Liver (tissue), 3 donors: ENCODE measurements around the gene MIPEP.

Experiments
- ATF3 ChIP-seq: IDR thresholded peaks from 2 replicates; pipeline ENCODE4 v1.6.1; 2016; ENCODE audit warnings: antibody characterized with exemption
- CTCF ChIP-seq: fragments of 150-350 bp; IDR thresholded peaks from 2 replicates; pipeline ENCODE4 v1.5.1; 2017; ENCODE audit warnings: improper control_type of control experiment, low read depth, low read length; ENCODE audit not compliant: missing input control
- FOXA1 ChIP-seq: IDR thresholded peaks from 2 replicates; pipeline ENCODE4 v1.6.1; 2016; ENCODE audit warnings: antibody characterized with exemption
- GABPA ChIP-seq, 2 donors: IDR thresholded peaks in 1 of 2; conservative IDR thresholded peaks in 1 of 2; 2 replicates each; pipeline ENCODE4 v1.6.1; 2016; ENCODE audit warnings: antibody characterized with exemption in 2 of 2, mild to moderate bottlenecking in 1 of 2, moderate library complexity in 1 of 2
- MAX ChIP-seq: IDR thresholded peaks from 2 replicates; pipeline ENCODE4 v1.6.1; 2016; ENCODE audit warnings: antibody characterized with exemption
- NR2F2 ChIP-seq: IDR thresholded peaks from 2 replicates; pipeline ENCODE4 v1.6.1; 2016; ENCODE audit warnings: antibody characterized with exemption
- RXRA ChIP-seq, 2 donors: IDR thresholded peaks; 2 replicates each; pipeline ENCODE4 v1.6.1; 2017 to 2018; ENCODE audit warnings: antibody characterized with exemption in 2 of 2, mild to moderate bottlenecking in 1 of 2
- SP1 ChIP-seq: IDR thresholded peaks from 2 replicates; pipeline ENCODE4 v1.6.1; 2018; ENCODE audit warnings: antibody characterized with exemption, mild to moderate bottlenecking
- TF ChIP-seq, protein P1 (sequence below): IDR thresholded peaks from 2 replicates; pipeline ENCODE4 v1.6.1; 2016; ENCODE audit warnings: antibody characterized with exemption, mild to moderate bottlenecking
- donor health status: healthy.
- donor health status: healthy.

DNA sequence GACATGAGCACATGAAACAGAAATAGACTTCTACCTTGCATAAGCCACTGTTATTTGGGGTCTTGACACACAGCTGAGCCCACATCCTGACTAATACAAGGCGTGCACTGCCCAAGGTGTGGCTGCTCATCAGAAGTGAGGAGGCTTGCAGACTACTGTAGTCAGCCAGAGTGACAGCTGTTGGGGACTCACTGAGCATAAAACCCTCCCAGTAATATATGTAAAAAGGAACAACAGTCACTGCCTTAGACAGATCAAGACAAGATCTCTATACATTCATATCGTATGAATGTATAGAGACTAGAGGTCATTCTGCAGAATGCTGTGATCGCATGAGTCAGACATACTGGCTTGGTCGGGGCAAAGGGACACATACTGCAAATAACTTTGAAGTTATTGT, 12.2 kb upstream of the MIPEP start:
- no peak for TF ChIP-seq CTCF
- no peak for TF ChIP-seq FOXA1
- TF ChIP-seq SP1 = no peak
- no peak for TF ChIP-seq NR2F2
- TF ChIP-seq, protein P1, sequence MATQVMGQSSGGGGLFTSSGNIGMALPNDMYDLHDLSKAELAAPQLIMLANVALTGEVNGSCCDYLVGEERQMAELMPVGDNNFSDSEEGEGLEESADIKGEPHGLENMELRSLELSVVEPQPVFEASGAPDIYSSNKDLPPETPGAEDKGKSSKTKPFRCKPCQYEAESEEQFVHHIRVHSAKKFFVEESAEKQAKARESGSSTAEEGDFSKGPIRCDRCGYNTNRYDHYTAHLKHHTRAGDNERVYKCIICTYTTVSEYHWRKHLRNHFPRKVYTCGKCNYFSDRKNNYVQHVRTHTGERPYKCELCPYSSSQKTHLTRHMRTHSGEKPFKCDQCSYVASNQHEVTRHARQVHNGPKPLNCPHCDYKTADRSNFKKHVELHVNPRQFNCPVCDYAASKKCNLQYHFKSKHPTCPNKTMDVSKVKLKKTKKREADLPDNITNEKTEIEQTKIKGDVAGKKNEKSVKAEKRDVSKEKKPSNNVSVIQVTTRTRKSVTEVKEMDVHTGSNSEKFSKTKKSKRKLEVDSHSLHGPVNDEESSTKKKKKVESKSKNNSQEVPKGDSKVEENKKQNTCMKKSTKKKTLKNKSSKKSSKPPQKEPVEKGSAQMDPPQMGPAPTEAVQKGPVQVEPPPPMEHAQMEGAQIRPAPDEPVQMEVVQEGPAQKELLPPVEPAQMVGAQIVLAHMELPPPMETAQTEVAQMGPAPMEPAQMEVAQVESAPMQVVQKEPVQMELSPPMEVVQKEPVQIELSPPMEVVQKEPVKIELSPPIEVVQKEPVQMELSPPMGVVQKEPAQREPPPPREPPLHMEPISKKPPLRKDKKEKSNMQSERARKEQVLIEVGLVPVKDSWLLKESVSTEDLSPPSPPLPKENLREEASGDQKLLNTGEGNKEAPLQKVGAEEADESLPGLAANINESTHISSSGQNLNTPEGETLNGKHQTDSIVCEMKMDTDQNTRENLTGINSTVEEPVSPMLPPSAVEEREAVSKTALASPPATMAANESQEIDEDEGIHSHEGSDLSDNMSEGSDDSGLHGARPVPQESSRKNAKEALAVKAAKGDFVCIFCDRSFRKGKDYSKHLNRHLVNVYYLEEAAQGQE = no peak
- no peak for TF ChIP-seq MAX
- TF ChIP-seq ATF3 = no peak
- TF ChIP-seq GABPA (IDR thresholded peaks at IDR 0.05 in 1 of 2, conservative IDR thresholded peaks at IDR 0.05 in 1 of 2) = no peak
- TF ChIP-seq RXRA (IDR thresholded peaks at IDR 0.05) = no peak
